DMS79 (cell line): ENCODE results near the gene PRR20A.
"Not testable (repeated sequence)": the region's sequence is repeated elsewhere in the genome, so short reads cannot be mapped to it uniquely, and the experiment has no call there.

Experiments
- DNase-seq: peaks from one replicate; lab custom pipeline; 2025; lab: John Stamatoyannopoulos, UW

Gene PRR20A

DNA sequence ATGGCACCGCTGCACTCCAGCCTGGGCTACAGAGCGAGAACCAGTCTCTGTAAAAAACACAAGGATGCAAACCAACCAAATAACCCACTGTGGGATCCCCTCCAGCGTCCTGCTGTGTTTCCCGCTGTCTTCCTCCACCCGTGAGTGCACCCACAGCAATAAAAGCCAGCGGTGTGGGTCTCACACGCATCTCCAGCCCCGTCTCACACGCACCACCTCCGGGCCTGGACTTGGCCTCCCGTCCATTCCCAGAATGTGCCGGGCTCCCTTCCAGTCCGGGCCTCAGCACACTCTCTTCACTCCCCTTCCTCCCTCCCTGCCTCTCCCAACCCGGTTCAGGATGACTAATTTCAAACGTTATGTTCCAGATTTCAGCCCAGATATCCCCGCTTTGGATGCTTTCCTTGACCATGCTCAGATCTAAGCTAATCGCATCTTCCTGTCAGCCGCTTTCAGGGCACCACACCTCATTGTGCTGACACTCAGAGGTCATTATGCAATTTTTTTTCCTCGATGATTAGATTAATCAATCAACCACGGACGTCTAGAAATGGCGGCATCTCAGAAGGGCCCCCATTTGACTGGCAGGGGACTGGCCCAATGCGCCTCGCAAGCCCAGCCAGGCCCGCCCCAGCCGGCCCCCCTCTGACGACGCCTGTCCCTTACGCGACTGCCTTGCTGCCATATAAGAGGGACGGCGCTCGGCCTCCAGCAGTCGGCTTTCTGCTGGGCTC is at the start of gene PRR20A:
Gene PRR20A (plus strand): TSS at position 684 of the 734 bp plus-strand sequence. CDS start 387 bp downstream, outside the sequence.
- DNase-seq = not testable (repeated sequence)

DNA sequence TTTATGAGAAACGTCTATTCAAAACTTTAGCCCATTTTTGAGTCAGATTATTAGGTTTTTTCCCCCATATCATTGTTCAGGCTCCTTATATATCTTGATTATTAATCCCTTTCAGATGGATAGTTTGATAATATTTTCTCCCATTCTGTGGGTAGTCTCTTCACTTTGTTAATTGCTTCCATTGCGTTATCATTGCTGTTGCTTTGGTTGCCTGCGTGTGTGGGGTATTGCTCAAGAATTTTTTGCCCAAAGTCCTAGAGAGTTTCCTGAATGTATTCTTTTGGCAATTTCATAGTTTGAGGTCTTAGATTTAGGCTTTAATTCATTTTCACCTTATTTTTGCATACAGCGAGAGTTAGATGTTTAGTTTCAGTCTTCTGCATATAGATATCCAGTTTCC is 25.8 kb upstream of the PRR20A start:
- DNase-seq = no peak

DNA sequence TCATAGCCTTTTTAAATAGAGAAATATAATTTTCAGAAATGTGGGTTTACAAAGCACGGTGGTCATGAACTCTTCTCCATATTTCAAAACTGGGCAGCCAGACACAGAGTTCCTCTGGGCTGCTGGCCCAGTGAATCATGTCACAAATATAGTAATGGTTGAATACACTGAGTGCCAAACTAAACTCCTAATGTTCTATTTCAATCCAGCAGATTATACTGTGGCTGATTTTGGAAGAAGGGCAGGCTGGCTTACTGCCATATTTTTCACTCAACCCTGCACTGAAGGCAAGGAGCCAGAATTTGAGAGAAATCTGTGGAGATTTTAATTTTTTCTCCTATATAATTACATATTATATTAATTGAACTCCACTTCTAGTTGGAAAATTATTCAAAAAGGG is 17.0 kb upstream of the PRR20A start:
- DNase-seq = peak; percentile 41

GRCh38 chr13:57128909-57129308 is 11.8 kb upstream of the PRR20A start:
- DNase-seq = no peak

DNA sequence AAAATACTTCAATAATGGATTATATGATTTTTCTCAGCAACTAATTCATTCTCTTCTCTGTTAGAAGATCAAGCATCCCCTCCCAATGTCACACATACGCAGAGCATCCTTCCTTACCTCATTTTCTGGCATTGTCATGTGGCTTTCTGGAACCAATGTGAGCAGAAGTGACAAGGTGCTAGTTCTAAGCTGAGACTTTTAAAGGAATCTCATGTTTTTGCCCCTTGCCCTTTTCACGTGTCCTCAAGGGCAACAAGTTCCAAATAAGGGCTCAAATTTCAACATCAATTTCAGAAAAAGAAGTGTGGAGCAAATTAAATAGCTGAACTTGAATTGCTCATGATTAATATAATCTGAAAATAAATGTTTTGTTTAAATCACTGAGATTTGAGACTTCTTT is 4.6 kb upstream of the PRR20A start:
- DNase-seq = no peak

GRCh38 chr13:57137585-57137984 is 3.1 kb upstream of the PRR20A start:
- no peak for DNase-seq

GRCh38 chr13:57138988-57139387 is 1.7 kb upstream of the PRR20A start:
- no peak for DNase-seq

- not testable (repeated sequence) for DNase-seq
Observed at GRCh38 chr13:57139781-57140180, 937 bp upstream of the PRR20A start.

DNA sequence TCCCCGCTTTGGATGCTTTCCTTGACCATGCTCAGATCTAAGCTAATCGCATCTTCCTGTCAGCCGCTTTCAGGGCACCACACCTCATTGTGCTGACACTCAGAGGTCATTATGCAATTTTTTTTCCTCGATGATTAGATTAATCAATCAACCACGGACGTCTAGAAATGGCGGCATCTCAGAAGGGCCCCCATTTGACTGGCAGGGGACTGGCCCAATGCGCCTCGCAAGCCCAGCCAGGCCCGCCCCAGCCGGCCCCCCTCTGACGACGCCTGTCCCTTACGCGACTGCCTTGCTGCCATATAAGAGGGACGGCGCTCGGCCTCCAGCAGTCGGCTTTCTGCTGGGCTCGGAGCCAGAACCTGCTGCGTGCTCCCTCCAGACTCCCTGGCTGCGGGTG is 6.5 kb downstream of the PRR20A start, which contains the start of gene PRR20B:
Gene PRR20B (plus strand): TSS at position 301 of the 400 bp plus-strand sequence. CDS start 387 bp downstream, outside the sequence.
- DNase-seq = not testable (repeated sequence)

DNA sequence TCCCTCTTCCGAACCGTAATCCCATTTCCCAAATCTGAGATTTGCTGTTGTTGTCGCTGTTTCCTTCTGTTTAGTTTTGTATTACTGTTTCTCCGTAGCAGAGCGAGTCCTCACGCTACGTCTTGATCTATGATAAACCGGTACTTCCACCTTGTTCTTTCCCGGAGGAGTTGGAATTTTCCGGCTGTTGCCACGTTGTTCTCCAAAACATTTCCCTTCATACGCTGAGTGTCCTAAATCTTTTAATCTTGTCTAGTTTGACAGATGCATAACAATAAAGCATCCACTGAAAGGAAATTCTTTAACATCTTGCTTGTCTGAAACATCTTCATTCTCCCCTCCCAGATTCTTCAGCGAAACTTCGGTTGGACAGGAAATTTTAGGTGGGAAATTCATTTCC is 7.4 kb downstream of the PRR20A start:
- DNase-seq = not testable (repeated sequence)

DNA sequence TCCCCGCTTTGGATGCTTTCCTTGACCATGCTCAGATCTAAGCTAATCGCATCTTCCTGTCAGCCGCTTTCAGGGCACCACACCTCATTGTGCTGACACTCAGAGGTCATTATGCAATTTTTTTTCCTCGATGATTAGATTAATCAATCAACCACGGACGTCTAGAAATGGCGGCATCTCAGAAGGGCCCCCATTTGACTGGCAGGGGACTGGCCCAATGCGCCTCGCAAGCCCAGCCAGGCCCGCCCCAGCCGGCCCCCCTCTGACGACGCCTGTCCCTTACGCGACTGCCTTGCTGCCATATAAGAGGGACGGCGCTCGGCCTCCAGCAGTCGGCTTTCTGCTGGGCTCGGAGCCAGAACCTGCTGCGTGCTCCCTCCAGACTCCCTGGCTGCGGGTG is 13.0 kb downstream of the PRR20A start, which contains the start of gene PRR20C:
Gene PRR20C (plus strand): TSS at position 301 of the 400 bp plus-strand sequence. CDS start 387 bp downstream, outside the sequence.
- DNase-seq = not testable (repeated sequence)

DNA sequence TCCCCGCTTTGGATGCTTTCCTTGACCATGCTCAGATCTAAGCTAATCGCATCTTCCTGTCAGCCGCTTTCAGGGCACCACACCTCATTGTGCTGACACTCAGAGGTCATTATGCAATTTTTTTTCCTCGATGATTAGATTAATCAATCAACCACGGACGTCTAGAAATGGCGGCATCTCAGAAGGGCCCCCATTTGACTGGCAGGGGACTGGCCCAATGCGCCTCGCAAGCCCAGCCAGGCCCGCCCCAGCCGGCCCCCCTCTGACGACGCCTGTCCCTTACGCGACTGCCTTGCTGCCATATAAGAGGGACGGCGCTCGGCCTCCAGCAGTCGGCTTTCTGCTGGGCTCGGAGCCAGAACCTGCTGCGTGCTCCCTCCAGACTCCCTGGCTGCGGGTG is 19.6 kb downstream of the PRR20A start, which contains the start of gene PRR20D:
Gene PRR20D (plus strand): TSS at position 301 of the 400 bp plus-strand sequence. CDS start 387 bp downstream, outside the sequence.
- DNase-seq = not testable (repeated sequence)

DNA sequence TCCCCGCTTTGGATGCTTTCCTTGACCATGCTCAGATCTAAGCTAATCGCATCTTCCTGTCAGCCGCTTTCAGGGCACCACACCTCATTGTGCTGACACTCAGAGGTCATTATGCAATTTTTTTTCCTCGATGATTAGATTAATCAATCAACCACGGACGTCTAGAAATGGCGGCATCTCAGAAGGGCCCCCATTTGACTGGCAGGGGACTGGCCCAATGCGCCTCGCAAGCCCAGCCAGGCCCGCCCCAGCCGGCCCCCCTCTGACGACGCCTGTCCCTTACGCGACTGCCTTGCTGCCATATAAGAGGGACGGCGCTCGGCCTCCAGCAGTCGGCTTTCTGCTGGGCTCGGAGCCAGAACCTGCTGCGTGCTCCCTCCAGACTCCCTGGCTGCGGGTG is 26.2 kb downstream of the PRR20A start, which contains the start of gene PRR20E:
Gene PRR20E (plus strand): TSS at position 301 of the 400 bp plus-strand sequence. CDS start 387 bp downstream, outside the sequence.
- DNase-seq = not testable (repeated sequence)

- DNase-seq = no peak
Observed at GRCh38 chr13:57191667-57192066, 50.9 kb downstream of the PRR20A start.
